HCT116 (cell line): ENCODE results near the gene SSBP1. TPM values are rescaled to one million over a fixed set of nuclear protein-coding genes. Genes with fewer than 3 reads are reported as not detected.

Experiments
- ATAC-seq: fragments of 200-7000 bp; cut with Tn5 transposase; 2 replicates; pipeline ENCODE4 v1.9.1; 2020; ENCODE audit warnings: mild to moderate bottlenecking, moderate library complexity
- BruUV-seq: library from RNA; stranded (reverse); fragments of 400-500 nt; replicated peaks from 2 replicates; lab custom pipeline; 2021; lab: Mats Ljungman, UMichigan
- CTCF ChIA-PET: fragments of 300-600 bp; sonication (Branson Sonifier 250); formaldehyde crosslinking; loops from one replicate; lab custom pipeline; 2021; ENCODE audit warnings: antibody characterized with exemption; lab: Charles Lee
- POLR2A ChIA-PET: fragments of 300-600, 350-600 bp; sonication (Branson Sonifier 250); formaldehyde crosslinking; loops from one replicate; lab custom pipeline; 2021; ENCODE audit warnings: antibody characterized with exemption; lab: Charles Lee
- RAD21 ChIA-PET, 2 experiments: fragments of 300-600 bp; sonication (Branson Sonifier 250); formaldehyde crosslinking; loops; one replicate each; lab custom pipeline; 2023; ENCODE audit warnings: low total read pairs in 2 of 2; ENCODE audit not compliant: uncharacterized antibody in 2 of 2, unreplicated experiment in 2 of 2, low non-redundant PET in 1 of 2; lab: Charles Lee
- DNase-seq: peaks from one replicate; pipeline ENCODE4 v3.0.0-alpha.2; 2010; ENCODE audit warnings: low read depth, low spot score
- H2AFZ ChIP-seq: fragments of 200-600 bp; shearing (Covaris generic), sonication (generic); 2 replicates; pipeline ENCODE4 v1.6.1; 2017; ENCODE audit warnings: low read depth, mixed run types, mixed read lengths, antibody characterized with exemption, low read length; ENCODE audit not compliant: poor library complexity, severe bottlenecking
- H3K27ac ChIP-seq: 2 replicates; pipeline ENCODE4 v1.5.1; 2012; ENCODE audit warnings: low read depth, low read length
- H3K27me3 ChIP-seq: fragments of 200-600 bp; sonication (generic); 2 replicates; pipeline ENCODE4 v1.6.1; 2016; ENCODE audit warnings: mixed run types, low read length, mixed read lengths; ENCODE audit not compliant: insufficient read depth
- H3K36me3 ChIP-seq, 2 experiments: fragments of 200-500 bp in 1 of 2; fragments of 200-600 bp in 1 of 2; sonication (Bioruptor generic) in 1 of 2; sonication (generic) in 1 of 2; 2 replicates each; pipeline versions ENCODE4 v1.5.1 to v1.6.1; 2014 to 2016; ENCODE audit warnings: low read length in 2 of 2, inconsistent platforms in 1 of 2, mixed read lengths in 1 of 2, mixed run types in 1 of 2; ENCODE audit not compliant: insufficient read depth in 2 of 2, control insufficient read depth in 1 of 2
- H3K4me1 ChIP-seq, 2 experiments: fragments of 200-600 bp in 1 of 2; sonication (generic) in 1 of 2; 2 replicates each; pipeline versions ENCODE4 v1.5.1 to v1.6.1; 2012 to 2017; ENCODE audit warnings: low read length in 2 of 2, inconsistent platforms in 1 of 2, mild to moderate bottlenecking in 1 of 2, mixed read lengths in 1 of 2, mixed run types in 1 of 2, moderate library complexity in 1 of 2; ENCODE audit not compliant: insufficient read depth in 2 of 2, control insufficient read depth in 1 of 2
- H3K4me2 ChIP-seq: fragments of 200-600 bp; sonication (generic); 2 replicates; pipeline ENCODE4 v1.6.1; 2017; ENCODE audit warnings: mixed run types, low read length, mixed read lengths
- H3K4me3 ChIP-seq, 2 experiments: fragments of 200-600 bp in 1 of 2; sonication (generic) in 1 of 2; replicated peaks in 1 of 2; 2 replicates each; pipeline ENCODE4 v1.5.1; 2011 to 2016; ENCODE audit warnings: low read length in 2 of 2, control low read depth in 1 of 2, low read depth in 1 of 2, mild to moderate bottlenecking in 1 of 2, mixed read lengths in 1 of 2, mixed run types in 1 of 2
- H3K79me2 ChIP-seq: fragments of 200-600 bp; sonication (generic); 2 replicates; pipeline ENCODE4 v1.6.1; 2017; ENCODE audit warnings: mild to moderate bottlenecking, mixed run types, low read length, moderate library complexity, mixed read lengths; ENCODE audit not compliant: insufficient read depth
- H3K9ac ChIP-seq: fragments of 200-600 bp; sonication (generic); 2 replicates; pipeline ENCODE4 v1.6.1; 2016; ENCODE audit warnings: low read length, mixed read lengths
- H3K9me2 ChIP-seq: fragments of 200-600 bp; sonication (generic), shearing (Covaris generic); 2 replicates; pipeline ENCODE4 v1.6.1; 2017; ENCODE audit warnings: mixed run types, mild to moderate bottlenecking, moderate library complexity; ENCODE audit not compliant: insufficient read depth
- H3K9me3 ChIP-seq, 2 experiments: fragments of 200-500 bp in 1 of 2; fragments of 200-600 bp in 1 of 2; sonication (Bioruptor generic) in 1 of 2; sonication (generic) in 1 of 2; 2 replicates each; pipeline ENCODE4 v1.6.1; 2014 to 2017; ENCODE audit warnings: low read length in 2 of 2, mixed read lengths in 2 of 2, inconsistent platforms in 1 of 2, low read depth in 1 of 2, mild to moderate bottlenecking in 1 of 2, mixed run types in 1 of 2, moderate library complexity in 1 of 2; ENCODE audit not compliant: control insufficient read depth in 1 of 2, insufficient read depth in 1 of 2
- H4K20me1 ChIP-seq: fragments of 200-600 bp; sonication (generic), shearing (Covaris generic); 2 replicates; pipeline ENCODE4 v1.6.1; 2017; ENCODE audit warnings: mixed run types, mild to moderate bottlenecking, moderate library complexity; ENCODE audit not compliant: insufficient read depth
- CBX3 ChIP-seq: IDR thresholded peaks from 2 replicates; pipeline ENCODE4 v1.6.1; 2012; ENCODE audit warnings: low read depth
- CEBPB ChIP-seq: IDR thresholded peaks from 2 replicates; pipeline ENCODE4 v1.6.1; 2012; ENCODE audit warnings: low read depth
- CTCF ChIP-seq, 3 experiments: fragments of 200-600 bp in 1 of 3; sonication (generic) in 1 of 3; IDR thresholded peaks in 2 of 3; conservative IDR thresholded peaks in 1 of 3; 2 replicates each; pipeline ENCODE4 v1.5.1; 2012 to 2017; ENCODE audit warnings: low read depth in 2 of 3, low read length in 2 of 3, antibody characterized with exemption in 1 of 3, borderline replicate concordance in 1 of 3, control low read depth in 1 of 3, mild to moderate bottlenecking in 1 of 3, mixed read lengths in 1 of 3, mixed run types in 1 of 3, moderate library complexity in 1 of 3; ENCODE audit not compliant: insufficient read depth in 1 of 3
- EGR1 ChIP-seq: IDR thresholded peaks from 2 replicates; pipeline ENCODE4 v1.6.1; 2012; ENCODE audit warnings: low read depth
- ELF1 ChIP-seq: IDR thresholded peaks from 2 replicates; pipeline ENCODE4 v1.6.1; 2012; ENCODE audit warnings: low read depth, borderline replicate concordance
- EZH2 ChIP-seq: fragments of 200-600 bp; sonication (generic); IDR thresholded peaks from 2 replicates; pipeline ENCODE4 v1.6.1; 2017; ENCODE audit warnings: antibody characterized with exemption, mixed run types
- EZH2phosphoT487 ChIP-seq: fragments of 200-600 bp; IDR thresholded peaks from 2 replicates; pipeline ENCODE4 v1.6.1; 2018; ENCODE audit warnings: antibody characterized with exemption, borderline replicate concordance
- FOSL1 ChIP-seq: IDR thresholded peaks from 2 replicates; pipeline ENCODE4 v1.6.1; 2012; ENCODE audit warnings: low read depth
- JUND ChIP-seq: IDR thresholded peaks from 2 replicates; pipeline ENCODE4 v1.6.1; 2012
- MAX ChIP-seq: IDR thresholded peaks from 2 replicates; pipeline ENCODE4 v1.6.1; 2012
- POLR2A ChIP-seq: IDR thresholded peaks from 2 replicates; pipeline ENCODE4 v1.7.0; 2011; ENCODE audit warnings: borderline replicate concordance; ENCODE audit not compliant: insufficient read depth, insufficient read length; ENCODE audit errors: extremely low read depth
- POLR2AphosphoS5 ChIP-seq: IDR thresholded peaks from 2 replicates; pipeline ENCODE4 v1.6.1; 2011; ENCODE audit warnings: mild to moderate bottlenecking, low read depth, low read length, moderate library complexity
- REST ChIP-seq: IDR thresholded peaks from 2 replicates; pipeline ENCODE4 v1.6.1; 2012; ENCODE audit warnings: low read depth
- SRF ChIP-seq: IDR thresholded peaks from 2 replicates; pipeline ENCODE4 v1.6.1; 2012; ENCODE audit warnings: low read depth
- TCF7L2 ChIP-seq: IDR thresholded peaks from 2 replicates; pipeline ENCODE4 v1.7.0; 2011; ENCODE audit warnings: borderline replicate concordance, inconsistent platforms; ENCODE audit not compliant: insufficient read depth, insufficient read length; ENCODE audit errors: extremely low read depth
- ZBTB33 ChIP-seq: IDR thresholded peaks from 2 replicates; pipeline ENCODE4 v1.6.1; 2011; ENCODE audit warnings: mild to moderate bottlenecking, low read length, moderate library complexity; ENCODE audit not compliant: insufficient replicate concordance; ENCODE audit errors: extremely low read depth
- ZNF274 ChIP-seq: fragments of 200-500 bp; sonication (Bioruptor generic); IDR thresholded peaks from 2 replicates; pipeline ENCODE4 v1.6.1; 2014; ENCODE audit warnings: mild to moderate bottlenecking, low read depth, low read length, inconsistent platforms
- intact Hi-C: fragments of 100-400 bp; cut with micrococcal nuclease; formaldehyde crosslinking; loops from 2 replicates; pipeline ENCODE4 v1.10.0; 2022
- total RNA-seq: library from RNA; stranded (reverse); gene quantifications from one replicate; pipeline ENCODE4 v1.2.1, GENCODE V29; 2021; ENCODE audit not compliant: unreplicated experiment

SSBP1 gene
- total RNA-seq, 1 experiment from 2014 or later, result 171 TPM

- RAD21 ChIA-PET, result no interaction called here
- Histone ChIP-seq H3K79me2 (no peaks in the 10 kb centered on the region), H4K20me1 (no peaks in the 10 kb centered on the region), H3K4me3 (no peak overlapping the region), H3K4me1 (no peaks in the 10 kb centered on the region), H3K9me2 (no peaks in the 10 kb centered on the region), H3K4me2 (no peak overlapping the region), H3K36me3 (no peaks in the 10 kb centered on the region), H3K9ac (no peak overlapping the region), H3K27ac (no peak overlapping the region)
- ATAC-seq, result no peak
- CTCF ChIA-PET, result interaction anchor here (1.4 kb wide), 1 partner anchor 23 kb away, joined by 4 read pairs; the partner anchor contains the start of gene SSBP1
- intact Hi-C loops, result no loop called here
- POLR2A ChIA-PET, result no interaction called here
- TF ChIP-seq CTCF (IDR thresholded peaks at IDR 0.05 in 2 of 3, conservative IDR thresholded peaks at IDR 0.05 in 1 of 3; ENCODE audit: borderline replicate concordance in 1 of 3, insufficient read depth in 1 of 3, low read depth in 2 of 3, low read length in 2 of 3), result no peak
- no peak for TF ChIP-seq EZH2
- no peak for TF ChIP-seq EGR1
- TF ChIP-seq JUND, result no peak
- no peak for TF ChIP-seq CBX3
- no peak for TF ChIP-seq REST
- no peak for TF ChIP-seq POLR2AphosphoS5
- no peak for TF ChIP-seq EZH2phosphoT487
- TF ChIP-seq ELF1, result no peak
- TF ChIP-seq FOSL1, result no peak
- TF ChIP-seq POLR2A, result no peak
- TF ChIP-seq TCF7L2, result no peak
- TF ChIP-seq MAX, result no peak
- no peak for TF ChIP-seq SRF
- no peak for TF ChIP-seq ZBTB33
- no peak for TF ChIP-seq ZNF274
- no peak for TF ChIP-seq CEBPB
- TF ChIP-seq, all 23 proteins: peak for 0
- no peak for DNase-seq
- H3K27me3 ChIP-seq, result peaks cover 23% of the 10 kb centered on the region; the same call in 1 of the 2 replicates
- no peak overlapping the region for H2AFZ ChIP-seq
- H3K9me3 ChIP-seq, result no peaks in the 10 kb centered on the region
- no TSS peak for BruUV-seq
Measured at GRCh38 chr7:141714571-141714970, 23.6 kb upstream of the SSBP1 start.
